Hepatocyte (in vitro differentiated cells): ENCODE measurements around the gene PTS. TPM values are rescaled to one million over a fixed set of nuclear protein-coding genes. Genes with fewer than 3 reads are reported as not detected.

Experiments used
- DNase-seq: peaks from one replicate; pipeline ENCODE4 v3.0.0-alpha.2; 2016; ENCODE audit warnings: low spot score
- H2AFZ ChIP-seq: fragments of 200-600 bp; sonication (generic); 2 replicates; pipeline ENCODE4 v1.6.0; 2016; ENCODE audit warnings: antibody characterized with exemption, mild to moderate bottlenecking
- H3K27ac ChIP-seq: fragments of 200-600 bp; sonication (generic); 2 replicates; pipeline ENCODE4 v1.5.1; 2016; ENCODE audit warnings: mild to moderate bottlenecking
- H3K27me3 ChIP-seq: fragments of 200-600 bp; sonication (generic); 2 replicates; pipeline ENCODE4 v1.6.1; 2016
- H3K36me3 ChIP-seq: fragments of 200-600 bp; sonication (generic); replicated peaks from 2 replicates; pipeline ENCODE4 v1.5.1; 2016; ENCODE audit warnings: low read depth; ENCODE audit not compliant: insufficient read depth
- H3K4me1 ChIP-seq: fragments of 200-600 bp; sonication (generic); 2 replicates; pipeline ENCODE4 v1.5.1; 2016; ENCODE audit warnings: mild to moderate bottlenecking, moderate library complexity; ENCODE audit not compliant: insufficient read depth
- H3K4me2 ChIP-seq: fragments of 200-600 bp; sonication (generic); 2 replicates; pipeline ENCODE4 v1.6.0; 2016
- H3K4me3 ChIP-seq: fragments of 200-600 bp; sonication (generic); 2 replicates; pipeline ENCODE4 v1.5.1; 2016; ENCODE audit warnings: mild to moderate bottlenecking
- H3K79me2 ChIP-seq: fragments of 200-600 bp; sonication (generic); 2 replicates; pipeline ENCODE4 v1.6.0; 2017; ENCODE audit warnings: mild to moderate bottlenecking
- H3K9me2 ChIP-seq: fragments of 200-600 bp; sonication (generic); replicated peaks from 2 replicates; pipeline ENCODE4 v1.6.0; 2017; ENCODE audit warnings: mild to moderate bottlenecking; ENCODE audit not compliant: insufficient read depth
- H3K9me3 ChIP-seq: fragments of 200-600 bp; sonication (generic); 2 replicates; pipeline ENCODE4 v1.5.1; 2016; ENCODE audit warnings: low read depth, mild to moderate bottlenecking
- H4K20me1 ChIP-seq: fragments of 200-600 bp; sonication (generic); 2 replicates; pipeline ENCODE4 v1.6.0; 2016; ENCODE audit warnings: mild to moderate bottlenecking; ENCODE audit not compliant: insufficient read depth, poor library complexity, severe bottlenecking
- CTCF ChIP-seq: fragments of 200-600 bp; sonication (generic); IDR thresholded peaks from 2 replicates; pipeline ENCODE4 v1.5.1; 2016; ENCODE audit warnings: antibody characterized with exemption, mild to moderate bottlenecking; ENCODE audit not compliant: poor library complexity
- EZH2 ChIP-seq: fragments of 200-600 bp; sonication (generic); IDR thresholded peaks from 2 replicates; pipeline ENCODE4 v1.6.1; 2016; ENCODE audit warnings: antibody characterized with exemption, mild to moderate bottlenecking, borderline replicate concordance
- EZH2phosphoT487 ChIP-seq: fragments of 200-600 bp; sonication (generic); IDR thresholded peaks from one replicate; pipeline ENCODE4 v1.6.1; 2018; ENCODE audit warnings: antibody characterized with exemption, mild to moderate bottlenecking, low read depth, moderate library complexity; ENCODE audit not compliant: unreplicated experiment, severe bottlenecking
- WGBS: methylation state at CpG from one replicate; pipeline ENCODE4 v1.1.6; 2016; ENCODE audit warnings: low lambda C conversion rate; ENCODE audit errors: missing lambda C conversion rate; 5-methylcytosine and 5-hydroxymethylcytosine counted together
- polyA plus RNA-seq: library from polyadenylated mRNA; unstranded; fragments of >200 nt; fragmentation: Nextera tagmentation; extraction: Ambion mirVana; gene quantifications from 2 replicates; pipeline ENCODE4 v1.2.1, GENCODE V29; 2016
- total RNA-seq: library from RNA; depleted of rRNA; stranded (reverse); fragments of >200 nt; gene quantifications from 2 replicates; pipeline ENCODE4 v1.2.3, GENCODE V29; 2014

PTS gene
- total and polyA plus RNA-seq, 2 experiments from 2014 or later: 44.3 to 84.6 TPM

GRCh38 chr11:112253605-112254242, 27.5 kb downstream of the PTS start:
- H2AFZ ChIP-seq: no peak overlapping the region
- no peaks in the 10 kb centered on the region for H3K27me3 ChIP-seq
- DNase-seq: no peak
- no peaks in the 10 kb centered on the region for H3K9me2 ChIP-seq
- no peak for TF ChIP-seq EZH2phosphoT487
- TF ChIP-seq CTCF: no peak
- no peak for TF ChIP-seq EZH2
- H4K20me1 ChIP-seq: no peaks in the 10 kb centered on the region
- H3K79me2 ChIP-seq: no peaks in the 10 kb centered on the region
- H3K4me2 ChIP-seq: no peak overlapping the region
- WGBS: 90% methylated on average over 3 of the region's 3 CpGs
- H3K4me1 ChIP-seq: no peaks in the 10 kb centered on the region
- no peak overlapping the region for H3K4me3 ChIP-seq
- H3K27ac ChIP-seq: no peak overlapping the region
- no peaks in the 10 kb centered on the region for H3K9me3 ChIP-seq
- H3K36me3 ChIP-seq: no peaks in the 10 kb centered on the region

GRCh38 chr11:112255067-112255720, 29.0 kb downstream of the PTS start:
- H3K79me2 ChIP-seq: no peaks in the 10 kb centered on the region
- no peak overlapping the region for H3K4me2 ChIP-seq
- no peaks in the 10 kb centered on the region for H3K9me3 ChIP-seq
- H3K4me3 ChIP-seq: no peak overlapping the region
- no peaks in the 10 kb centered on the region for H3K4me1 ChIP-seq
- H2AFZ ChIP-seq: no peak overlapping the region
- no peaks in the 10 kb centered on the region for H3K9me2 ChIP-seq
- H3K27me3 ChIP-seq: no peaks in the 10 kb centered on the region
- DNase-seq: no peak
- H4K20me1 ChIP-seq: no peaks in the 10 kb centered on the region
- H3K27ac ChIP-seq: no peak overlapping the region
- no peaks in the 10 kb centered on the region for H3K36me3 ChIP-seq
- 72% methylated on average over 15 of the region's 15 CpGs for WGBS
- no peak for TF ChIP-seq EZH2
- no peak for TF ChIP-seq CTCF
- no peak for TF ChIP-seq EZH2phosphoT487

- Histone ChIP-seq H4K20me1 (no peaks in the 10 kb centered on the region), H3K9me2 (no peaks in the 10 kb centered on the region), H3K27ac (no peak within 1 kb of the TSS), H3K4me1 (peaks cover under 1% of the 10 kb centered on the region), H3K4me3 (no peak within 1 kb of the TSS), H3K9me3 (no peaks in the 10 kb centered on the region), H3K36me3 (no peaks in the 10 kb centered on the region), H3K27me3 (no peaks in the 10 kb centered on the region), H2AFZ (no peak within 1 kb of the TSS), H3K79me2 (no peaks in the 10 kb centered on the region), H3K4me2 (no peak within 1 kb of the TSS)
- no peak for TF ChIP-seq EZH2
- no peak for TF ChIP-seq EZH2phosphoT487
- TF ChIP-seq CTCF: no peak
- WGBS: 95% methylated on average over 2 of the region's 2 CpGs
- DNase-seq: no peak
Observed at GRCh38 chr11:112260490-112260889, 34.3 kb downstream of the PTS start, which contains the start of gene PLET1. Gene PLET1 (minus strand): TSS chr11:112260860. CDS start chr11:112260589, 271 bp downstream.
